IPS-15b (cell line): Measurements from ENCODE around the gene NPRL2.
A peak's percentile ranks its signal among the peaks of the same experiment; 100 is the strongest.

Source experiments
- H3K27me3 ChIP-seq: one replicate; pipeline ENCODE4 v1.6.1; 2013; ENCODE audit warnings: low read length; ENCODE audit not compliant: control insufficient read depth, insufficient read depth
- H3K36me3 ChIP-seq: one replicate; pipeline ENCODE4 v1.6.1; 2013; ENCODE audit warnings: low read length; ENCODE audit not compliant: control insufficient read depth, insufficient read depth
- H3K4me1 ChIP-seq: one replicate; pipeline ENCODE4 v1.6.1; 2013; ENCODE audit warnings: mild to moderate bottlenecking, low read length; ENCODE audit not compliant: control insufficient read depth, insufficient read depth
- H3K4me3 ChIP-seq: one replicate; pipeline ENCODE4 v1.5.1; 2013; ENCODE audit warnings: low read depth, low read length
- H3K9ac ChIP-seq: one replicate; pipeline ENCODE4 v1.6.1; 2013; ENCODE audit warnings: low read depth, mild to moderate bottlenecking, low read length
- H3K9me3 ChIP-seq: one replicate; pipeline ENCODE4 v1.6.1; 2013; ENCODE audit warnings: mild to moderate bottlenecking, low read length; ENCODE audit not compliant: control insufficient read depth, insufficient read depth

Gene NPRL2

GRCh38 chr3:50370594-50370993 is 20.0 kb upstream of the NPRL2 start:
- H3K4me1 ChIP-seq, result peaks cover 2% of the 10 kb centered on the region
- peaks cover 6% of the 10 kb centered on the region for H3K27me3 ChIP-seq
- no peaks in the 10 kb centered on the region for H3K9me3 ChIP-seq

DNA sequence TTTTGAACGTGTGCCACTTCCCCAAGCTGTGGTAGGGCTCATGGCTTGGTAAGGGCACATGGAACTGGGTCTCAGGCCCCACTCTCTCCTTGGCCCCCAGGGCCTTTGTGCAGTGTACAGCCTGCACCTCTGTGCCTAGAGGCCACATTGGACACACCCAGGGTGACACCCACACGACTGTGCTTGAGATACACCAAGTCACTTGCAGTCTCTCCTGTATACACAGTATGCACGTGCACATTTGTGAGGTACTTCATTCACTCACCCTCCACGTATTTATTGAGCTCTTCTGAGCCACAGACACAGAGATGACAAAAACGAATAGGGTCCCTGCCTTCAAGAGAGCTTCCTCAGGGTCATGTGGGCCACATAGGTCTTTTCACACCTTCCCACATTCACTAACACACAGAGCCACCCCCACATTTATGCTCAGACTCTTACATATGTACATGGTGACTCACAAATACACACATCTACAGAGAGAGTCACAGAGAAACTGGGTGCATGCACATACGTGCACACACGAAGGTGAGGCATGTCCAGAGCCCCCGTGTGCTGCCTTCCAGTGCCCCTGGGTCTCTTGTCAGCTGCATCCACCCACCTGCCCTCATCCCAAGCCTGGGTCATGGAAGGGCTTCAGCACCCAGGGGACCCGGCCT is 18.6 kb upstream of the NPRL2 start:
- peaks cover 6% of the 10 kb centered on the region for H3K27me3 ChIP-seq
- no peak overlapping the region for H3K9ac ChIP-seq
- no peaks in the 10 kb centered on the region for H3K4me1 ChIP-seq
- peaks cover 3% of the 10 kb centered on the region for H3K36me3 ChIP-seq
- no peak overlapping the region for H3K4me3 ChIP-seq
- no peaks in the 10 kb centered on the region for H3K9me3 ChIP-seq

More at GRCh38 chr3:50370594-50370993, 20.0 kb upstream of the NPRL2 start:
- Histone ChIP-seq H3K9ac (no peak overlapping the region), H3K36me3 (peaks cover 7% of the 10 kb centered on the region), H3K4me3 (no peak overlapping the region)

GRCh38 chr3:50365842-50366220 is 15.3 kb upstream of the NPRL2 start:
- peak overlapping the region; percentile 75 for H3K4me3 ChIP-seq
- peaks cover 3% of the 10 kb centered on the region for H3K36me3 ChIP-seq
- H3K4me1 ChIP-seq, result no peaks in the 10 kb centered on the region
- peaks cover 17% of the 10 kb centered on the region for H3K27me3 ChIP-seq
- H3K9ac ChIP-seq, result no peak overlapping the region
- no peaks in the 10 kb centered on the region for H3K9me3 ChIP-seq

- Histone ChIP-seq H3K9me3 (no peaks in the 10 kb centered on the region), H3K36me3 (peaks cover 3% of the 10 kb centered on the region), H3K27me3 (peaks cover 17% of the 10 kb centered on the region), H3K4me3 (peak overlapping the region; percentile 75), H3K4me1 (no peaks in the 10 kb centered on the region), H3K9ac (no peak overlapping the region)
These were observed 14.7 kb upstream of the NPRL2 start for GRCh38 chr3:50365080-50365841.

DNA sequence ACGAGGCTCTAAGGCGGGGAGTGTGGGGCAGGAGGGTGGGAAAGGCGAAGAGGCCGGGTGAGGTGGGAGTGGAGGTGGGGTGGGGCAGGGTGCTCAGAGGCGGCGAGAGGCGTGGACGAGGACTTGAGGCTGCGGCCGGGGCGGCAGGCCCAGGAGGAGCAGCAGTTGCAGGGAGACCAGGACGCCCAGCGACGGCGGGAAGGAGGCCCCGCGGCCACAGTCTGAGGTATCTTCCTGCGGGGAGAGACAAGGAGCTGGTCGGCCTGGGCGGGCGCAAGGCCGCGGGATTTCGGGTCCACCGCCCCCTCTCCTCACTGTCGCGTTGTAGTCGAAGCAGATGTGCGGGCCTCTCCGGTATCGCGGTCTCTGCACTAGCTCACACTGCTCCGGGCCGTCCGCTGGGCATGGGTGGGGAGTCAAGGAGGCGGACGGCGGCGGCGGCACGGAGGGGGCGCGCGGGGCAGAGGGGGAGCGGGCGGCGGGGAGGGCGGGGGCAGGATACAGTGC is 14.1 kb upstream of the NPRL2 start:
- peaks cover 3% of the 10 kb centered on the region for H3K36me3 ChIP-seq
- H3K9ac ChIP-seq, result no peak overlapping the region

GRCh38 chr3:50359760-50360110 is 9.2 kb upstream of the NPRL2 start:
- Histone ChIP-seq H3K4me3 (peak overlapping the region; percentile 69), H3K27me3 (peaks cover 11% of the 10 kb centered on the region), H3K36me3 (peaks cover 21% of the 10 kb centered on the region), H3K9me3 (no peaks in the 10 kb centered on the region), H3K4me1 (peaks cover 3% of the 10 kb centered on the region), H3K9ac (no peak overlapping the region)

More for the DNA sequence above, 14.1 kb upstream of the NPRL2 start:
- Histone ChIP-seq H3K4me3 (peak overlapping the region; percentile 50), H3K27me3 (peaks cover 17% of the 10 kb centered on the region), H3K9me3 (no peaks in the 10 kb centered on the region), H3K4me1 (peaks cover 3% of the 10 kb centered on the region)

DNA sequence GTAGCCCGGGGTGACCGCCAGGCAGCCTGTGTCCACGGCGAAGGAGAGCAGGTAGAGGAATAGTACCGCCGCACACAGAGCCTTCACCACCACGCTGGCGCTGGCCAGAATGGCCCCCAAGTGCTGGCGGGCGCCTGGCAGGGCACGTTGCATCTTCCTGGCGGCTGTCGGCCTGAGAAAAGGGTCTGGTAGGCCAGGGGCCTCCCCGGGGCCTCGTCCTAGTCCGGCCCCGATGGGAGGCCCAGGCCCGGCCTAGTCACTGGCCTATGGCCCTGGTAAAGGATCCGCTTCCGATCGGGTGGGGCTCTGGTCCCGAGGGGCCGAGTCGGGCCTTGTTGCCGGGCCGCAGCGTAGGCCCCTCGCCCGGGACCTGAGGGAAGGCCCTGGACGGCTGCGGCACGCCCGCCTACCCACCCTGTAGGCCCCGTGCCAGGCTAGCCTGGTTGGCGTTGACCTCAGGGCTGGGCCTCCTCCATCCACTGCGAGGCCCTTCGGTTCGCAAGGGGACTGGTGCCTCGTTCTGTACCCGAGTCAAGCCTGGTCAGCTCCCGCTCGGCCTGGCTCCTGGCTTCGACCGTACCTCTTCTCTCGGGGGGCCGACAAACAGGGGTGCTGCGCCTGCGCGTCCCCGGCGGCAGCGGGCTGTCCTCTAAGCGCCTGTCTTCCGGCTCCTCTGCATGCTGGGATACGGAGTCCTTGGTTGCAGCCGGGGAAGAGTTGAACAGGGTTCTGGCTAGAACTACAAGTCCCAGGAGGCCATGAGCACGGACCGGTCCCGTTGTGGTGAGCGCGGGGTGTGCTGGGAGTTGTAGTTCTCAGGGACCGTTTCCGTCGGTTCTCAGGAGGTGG is 8.6 kb upstream of the NPRL2 start, which contains the start of gene TMEM115:
Gene TMEM115 (minus strand): TSS at position 611 of the 849 bp plus-strand sequence. CDS start 458 bp downstream, at position 153.
- H3K4me3 ChIP-seq, result peak within 1 kb of the TSS; percentile 92

GRCh38 chr3:50358355-50358910 is 7.9 kb upstream of the NPRL2 start:
- Histone ChIP-seq H3K27me3 (peaks cover 5% of the 10 kb centered on the region), H3K36me3 (peaks cover 30% of the 10 kb centered on the region), H3K4me3 (peak overlapping the region; percentile 92), H3K9me3 (no peaks in the 10 kb centered on the region), H3K4me1 (peaks cover 3% of the 10 kb centered on the region), H3K9ac (peak overlapping the region; percentile 73)

More for the DNA sequence above, 8.6 kb upstream of the NPRL2 start, which contains the start of gene TMEM115:
- Histone ChIP-seq H3K9ac (peak within 1 kb of the TSS; percentile 73), H3K36me3 (peaks cover 25% of the 10 kb centered on the region), H3K9me3 (no peaks in the 10 kb centered on the region), H3K27me3 (peaks cover 11% of the 10 kb centered on the region), H3K4me1 (peaks cover 3% of the 10 kb centered on the region)

DNA sequence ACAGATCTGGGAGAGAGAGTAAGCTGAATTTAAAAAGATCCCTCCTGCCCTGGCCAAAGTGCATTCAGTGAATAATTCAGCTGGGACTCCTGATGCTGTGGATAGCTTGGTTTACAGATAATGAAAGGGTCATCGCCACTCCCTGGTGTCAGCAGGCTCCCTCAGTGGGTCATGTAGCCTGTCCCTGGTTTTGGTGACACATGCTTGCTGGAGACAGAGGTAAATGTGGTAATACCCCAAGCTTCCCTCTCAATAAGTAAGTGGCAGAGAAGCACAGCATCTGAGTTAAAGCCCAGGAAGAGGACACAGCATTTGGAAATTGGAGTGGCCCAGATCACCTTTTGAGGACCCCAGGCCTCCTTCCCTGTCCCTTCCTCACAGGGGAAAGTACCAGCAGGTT is 6.9 kb upstream of the NPRL2 start:
- Histone ChIP-seq H3K27me3 (peaks cover 4% of the 10 kb centered on the region), H3K36me3 (peaks cover 33% of the 10 kb centered on the region), H3K4me1 (peaks cover 3% of the 10 kb centered on the region), H3K9ac (no peak overlapping the region), H3K9me3 (no peaks in the 10 kb centered on the region), H3K4me3 (peak overlapping the region; percentile 92)

GRCh38 chr3:50356553-50356952 is 6.0 kb upstream of the NPRL2 start:
- Histone ChIP-seq H3K27me3 (no peaks in the 10 kb centered on the region), H3K4me1 (peaks cover 3% of the 10 kb centered on the region), H3K36me3 (peaks cover 33% of the 10 kb centered on the region), H3K4me3 (no peak overlapping the region), H3K9me3 (no peaks in the 10 kb centered on the region), H3K9ac (no peak overlapping the region)
